Measurements from ENCODE around the gene KIAA0825.

- TF ChIP-seq CTCF (IDR thresholded peaks at IDR 0.05; ENCODE audit: low read length) (no peak), EZH2 (IDR thresholded peaks at IDR 0.05; ENCODE audit: borderline replicate concordance, low read length) (no peak)
Measured at GRCh38 chr5:94111209-94112004, 507.0 kb downstream of the KIAA0825 start.
